Measurements from ENCODE around the gene BPIFB1. TPM values are rescaled to one million over a fixed set of nuclear protein-coding genes. Genes with fewer than 3 reads are reported as not detected.

BPIFB1 gene
- total and polyA plus RNA-seq, 2 of the 8 experiments (the other 6 are each of a cell fraction or from before 2014, with no cell fraction given), result not detected

- Histone ChIP-seq H2BK5ac (ENCODE audit: low read depth, low read length) (no peak overlapping the region), H3K4me2 (ENCODE audit: insufficient read depth in 1 of 2, low read depth in 2 of 2, low read length in 2 of 2) (no peak overlapping the region), H4K20me1 (replicated peaks in 1 of 2; ENCODE audit: control insufficient read depth in 1 of 2, insufficient read depth in 2 of 2, low read length in 2 of 2) (peaks cover 0 to 3% of the 10 kb centered on the region in 2 experiments), H4K91ac (replicated peaks; ENCODE audit: insufficient read length, low read length) (no peak overlapping the region), H3K23me2 (ENCODE audit: low read depth, low read length) (peaks cover 5% of the 10 kb centered on the region; the same call in 1 of the 2 replicates), H3K27me3 (replicated peaks in 1 of 4; ENCODE audit: control insufficient read depth in 3 of 4, extremely low read depth in 1 of 4, insufficient read depth in 3 of 4, low read length in 3 of 4) (no peaks in the 10 kb centered on the region; a peak in 2 of 7 replicates), H3K56ac (replicated peaks; ENCODE audit: insufficient read length, low read depth, low read length) (no peak overlapping the region), H4K8ac (ENCODE audit: extremely low read depth, insufficient read depth, low read length) (no peak overlapping the region), H2AK5ac (ENCODE audit: low read depth, low read length) (no peak overlapping the region), H2BK120ac (replicated peaks; ENCODE audit: low read depth, low read length) (no peak overlapping the region), H3K27ac (ENCODE audit: low read depth, low read length) (no peak overlapping the region), H3K9me3 (ENCODE audit: insufficient read depth in 2 of 2, low read depth in 1 of 2, low read length in 1 of 2) (no peaks in the 10 kb centered on the region), H3K4me3 (ENCODE audit: extremely low read depth in 1 of 4, insufficient read depth in 2 of 4, low read depth in 3 of 4, low read length in 4 of 4) (no peak overlapping the region), H2AFZ (ENCODE audit: low read length) (no peak overlapping the region), H3K79me1 (ENCODE audit: low read depth, low read length) (no peaks in the 10 kb centered on the region), H4K5ac (ENCODE audit: insufficient read length, low read depth, low read length) (no peak overlapping the region), H3K23ac (ENCODE audit: insufficient read length) (no peak overlapping the region), H2BK20ac (ENCODE audit: low read length) (no peak overlapping the region), H3K79me2 (ENCODE audit: control insufficient read depth in 1 of 2, insufficient read depth in 2 of 2, low read length in 2 of 2) (no peaks in the 10 kb centered on the region), H3K14ac (ENCODE audit: insufficient read length) (no peak overlapping the region), H3K9ac (replicated peaks in 1 of 4; ENCODE audit: extremely low read depth in 1 of 4, low read depth in 3 of 4, low read length in 3 of 4) (no peak overlapping the region), H3K36me3 (ENCODE audit: control insufficient read depth in 2 of 4, insufficient read depth in 4 of 4, low read length in 3 of 4) (no peaks in the 10 kb centered on the region), H3K18ac (ENCODE audit: extremely low read depth, low read length) (no peak overlapping the region), H2BK12ac (ENCODE audit: low read depth, low read length) (no peak overlapping the region), H2BK15ac (ENCODE audit: low read length) (no peak overlapping the region), H3K4me1 (replicated peaks in 1 of 4; ENCODE audit: control insufficient read depth in 3 of 4, insufficient read depth in 4 of 4, low read length in 3 of 4) (no peaks in the 10 kb centered on the region), H3K4ac (replicated peaks; ENCODE audit: insufficient read length, low read depth, low read length) (no peak overlapping the region)
- TF ChIP-seq JUND (IDR thresholded peaks at IDR 0.05; ENCODE audit: low read length) (no peak), CREB1 (IDR thresholded peaks at IDR 0.05) (no peak), CBX8 (IDR thresholded peaks at IDR 0.05; ENCODE audit: borderline replicate concordance, low read depth, low read length) (no peak), BRCA1 (IDR thresholded peaks at IDR 0.05; ENCODE audit: low read depth, low read length) (no peak), TCF12 (IDR thresholded peaks at IDR 0.05; ENCODE audit: low read depth, low read length) (no peak)
- 87% methylated on average over 10 of the region's 11 CpGs; no CpG with 5 or more reads in 1 of the 2 experiments for WGBS, 2 experiments (ENCODE audit: extremely low coverage in 1 of 2, insufficient coverage in 1 of 2, insufficient read length in 1 of 2, insufficient replicate concordance in 2 of 2, low coverage in 1 of 2, low lambda C conversion rate in 2 of 2, missing lambda C conversion rate in 1 of 2)
- DNase-seq (ENCODE audit: low read depth in 1 of 2, low spot score in 2 of 2) (no peak), FAIRE-seq (no peak)
- CTCF ChIA-PET (ENCODE audit: partially characterized antibody), result no interaction called here
- POLR2A ChIA-PET (ENCODE audit: partially characterized antibody), result no interaction called here
These were observed 29.6 kb downstream of the BPIFB1 start for GRCh38 chr20:33312583-33312982.

Measured in H1 (cell line).